ENCODE measurements around the gene PCMTD2. TPM values are rescaled to one million over a fixed set of nuclear protein-coding genes. Genes with fewer than 3 reads are reported as not detected.

The PCMTD2 gene
- total and polyA plus RNA-seq, 2 of the 8 experiments (the other 6 are each of a cell fraction or from before 2014, with no cell fraction given) = 21.4 to 55.1 TPM

DNA sequence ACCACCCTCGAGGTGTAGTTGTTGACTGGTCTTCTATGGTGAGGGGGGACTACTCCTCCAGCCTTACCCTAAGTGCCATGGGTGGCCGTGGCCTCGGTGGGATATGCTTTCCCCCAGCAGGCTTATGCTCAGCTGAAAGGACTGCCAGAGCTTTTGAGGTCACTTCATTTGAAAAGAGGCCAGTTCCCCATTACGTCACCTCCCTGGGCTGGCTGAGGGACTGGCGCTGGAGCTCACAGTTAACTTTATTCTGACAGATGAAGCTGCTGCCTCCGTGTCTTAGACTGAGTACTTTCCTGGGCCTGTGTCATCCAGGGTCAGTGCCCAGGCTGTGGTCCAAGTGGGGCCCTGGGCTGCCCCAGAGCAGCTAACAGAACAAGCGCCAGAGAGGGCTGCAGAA is 42.8 kb upstream of the PCMTD2 start:
- Histone ChIP-seq H2AFZ (ENCODE audit: low read length) (no peak overlapping the region), H3K4me2 (ENCODE audit: insufficient read depth in 1 of 2, low read depth in 2 of 2, low read length in 2 of 2) (no peak overlapping the region), H2BK5ac (ENCODE audit: low read depth, low read length) (no peak overlapping the region), H3K18ac (ENCODE audit: extremely low read depth, low read length) (no peak overlapping the region), H3K4ac (replicated peaks; ENCODE audit: insufficient read length, low read depth, low read length) (no peak overlapping the region), H3K79me1 (ENCODE audit: low read depth, low read length) (no peaks in the 10 kb centered on the region), H2BK120ac (replicated peaks; ENCODE audit: low read depth, low read length) (no peak overlapping the region), H3K79me2 (ENCODE audit: control insufficient read depth in 1 of 2, insufficient read depth in 2 of 2, low read length in 2 of 2) (no peaks in the 10 kb centered on the region), H2BK15ac (ENCODE audit: low read length) (no peak overlapping the region), H3K27ac (ENCODE audit: low read depth, low read length) (no peak overlapping the region), H2BK12ac (ENCODE audit: low read depth, low read length) (no peak overlapping the region), H3K23ac (ENCODE audit: insufficient read length) (no peak overlapping the region), H2BK20ac (ENCODE audit: low read length) (no peak overlapping the region), H3K27me3 (replicated peaks in 1 of 4; ENCODE audit: control insufficient read depth in 3 of 4, extremely low read depth in 1 of 4, insufficient read depth in 3 of 4, low read length in 3 of 4) (no peaks in the 10 kb centered on the region), H4K91ac (replicated peaks; ENCODE audit: insufficient read length, low read length) (no peak overlapping the region), H3K36me3 (ENCODE audit: control insufficient read depth in 2 of 4, insufficient read depth in 4 of 4, low read length in 3 of 4) (no peaks in the 10 kb centered on the region), H2AK5ac (ENCODE audit: low read depth, low read length) (no peak overlapping the region), H3K56ac (replicated peaks; ENCODE audit: insufficient read length, low read depth, low read length) (no peak overlapping the region), H3K14ac (ENCODE audit: insufficient read length) (no peak overlapping the region), H3K4me1 (replicated peaks in 1 of 4; ENCODE audit: control insufficient read depth in 3 of 4, insufficient read depth in 4 of 4, low read length in 3 of 4) (no peaks in the 10 kb centered on the region; a peak in 2 of 7 replicates), H4K5ac (ENCODE audit: insufficient read length, low read depth, low read length) (no peak overlapping the region), H4K20me1 (replicated peaks in 1 of 2; ENCODE audit: control insufficient read depth in 1 of 2, insufficient read depth in 2 of 2, low read length in 2 of 2) (peaks cover 0 to 3% of the 10 kb centered on the region in 2 experiments), H3K9me3 (ENCODE audit: insufficient read depth in 2 of 2, low read depth in 1 of 2, low read length in 1 of 2) (no peaks in the 10 kb centered on the region), H3K23me2 (ENCODE audit: low read depth, low read length) (no peaks in the 10 kb centered on the region), H4K8ac (ENCODE audit: extremely low read depth, insufficient read depth, low read length) (no peak overlapping the region), H3K9ac (replicated peaks in 1 of 4; ENCODE audit: extremely low read depth in 1 of 4, low read depth in 3 of 4, low read length in 3 of 4) (no peak overlapping the region), H3K4me3 (ENCODE audit: extremely low read depth in 1 of 4, insufficient read depth in 2 of 4, low read depth in 3 of 4, low read length in 4 of 4) (no peak overlapping the region)
- no peak for DNase-seq (ENCODE audit: low read depth in 1 of 2, low spot score in 2 of 2)
- POLR2A ChIA-PET (ENCODE audit: partially characterized antibody) = no interaction called here
- TF ChIP-seq CHD1 (IDR thresholded peaks at IDR 0.05; ENCODE audit: low read depth, low read length) = no peak
- TF ChIP-seq TEAD4 (IDR thresholded peaks at IDR 0.05; ENCODE audit: low read depth, low read length) = no peak
- TF ChIP-seq SIX5 (IDR thresholded peaks at IDR 0.05; ENCODE audit: low read depth, low read length) = no peak
- no peak for TF ChIP-seq RBBP5 (IDR thresholded peaks at IDR 0.05; ENCODE audit: borderline replicate concordance, low read depth, low read length)
- TF ChIP-seq, protein P1, sequence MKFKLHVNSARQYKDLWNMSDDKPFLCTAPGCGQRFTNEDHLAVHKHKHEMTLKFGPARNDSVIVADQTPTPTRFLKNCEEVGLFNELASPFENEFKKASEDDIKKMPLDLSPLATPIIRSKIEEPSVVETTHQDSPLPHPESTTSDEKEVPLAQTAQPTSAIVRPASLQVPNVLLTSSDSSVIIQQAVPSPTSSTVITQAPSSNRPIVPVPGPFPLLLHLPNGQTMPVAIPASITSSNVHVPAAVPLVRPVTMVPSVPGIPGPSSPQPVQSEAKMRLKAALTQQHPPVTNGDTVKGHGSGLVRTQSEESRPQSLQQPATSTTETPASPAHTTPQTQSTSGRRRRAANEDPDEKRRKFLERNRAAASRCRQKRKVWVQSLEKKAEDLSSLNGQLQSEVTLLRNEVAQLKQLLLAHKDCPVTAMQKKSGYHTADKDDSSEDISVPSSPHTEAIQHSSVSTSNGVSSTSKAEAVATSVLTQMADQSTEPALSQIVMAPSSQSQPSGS (IDR thresholded peaks at IDR 0.05; ENCODE audit: low read length) = no peak
- no peak for TF ChIP-seq CBX8 (IDR thresholded peaks at IDR 0.05; ENCODE audit: borderline replicate concordance, low read depth, low read length)
- no peak for TF ChIP-seq JUN (IDR thresholded peaks at IDR 0.05; ENCODE audit: low read depth, low read length)
- no peak for TF ChIP-seq ASH2L (IDR thresholded peaks at IDR 0.05; ENCODE audit: low read length)
- no peak for TF ChIP-seq YY1 (IDR thresholded peaks at IDR 0.05; ENCODE audit: low read depth, low read length)
- CTCF ChIA-PET (ENCODE audit: partially characterized antibody) = interaction anchor here (1.2 to 4.8 kb wide), 6 partner anchors 10 to 143 kb away, joined by 4 to 33 read pairs (median 6); no protein-coding TSS in a partner anchor
- 76% methylated on average over 6 of the region's 7 CpGs; no CpG with 5 or more reads in 1 of the 2 experiments for whole genome bisulfite sequencing, 2 experiments (ENCODE audit: extremely low coverage in 1 of 2, insufficient coverage in 1 of 2, insufficient read length in 1 of 2, insufficient replicate concordance in 2 of 2, low coverage in 1 of 2, low lambda C conversion rate in 2 of 2, missing lambda C conversion rate in 1 of 2)
- FAIRE-seq = no peak
